Thoracic aorta (tissue), 2 donors: ENCODE measurements around the gene ZNF281. TPM values are rescaled to one million over a fixed set of nuclear protein-coding genes. Genes with fewer than 3 reads are reported as not detected.

Source experiments
- ATAC-seq: fragments of 150-250 bp; one replicate; pipeline ENCODE4 v1.8.0; 2017; ENCODE audit warnings: low read depth; ENCODE audit not compliant: insufficient number of reproducible peaks, low FRiP score
- DNase-seq: peaks from one replicate; pipeline ENCODE4 v3.0.0-alpha.2; 2020; ENCODE audit warnings: low spot score
- H3K27ac ChIP-seq, 2 donors: fragments of 200-600 bp; sonication (generic); 1 replicate in 1 of 2; 2 replicates in 1 of 2; pipeline ENCODE4 v1.5.1; 2016; ENCODE audit warnings: mild to moderate bottlenecking in 2 of 2, moderate library complexity in 2 of 2
- H3K27me3 ChIP-seq: fragments of 200-600 bp; sonication (generic); replicated peaks from 2 replicates; pipeline ENCODE4 v1.6.0; 2016; ENCODE audit warnings: mild to moderate bottlenecking; ENCODE audit not compliant: insufficient read depth
- H3K36me3 ChIP-seq: fragments of 200-600 bp; sonication (generic); one replicate; pipeline ENCODE4 v1.5.1; 2016
- H3K4me1 ChIP-seq, 2 donors: fragments of 200-600 bp; sonication (generic); 1 replicate in 1 of 2; 2 replicates in 1 of 2; pipeline versions ENCODE4 v1.5.1 to v1.6.0; 2016; ENCODE audit warnings: low read depth in 2 of 2, mild to moderate bottlenecking in 1 of 2; ENCODE audit not compliant: control insufficient read depth in 1 of 2
- H3K4me3 ChIP-seq: fragments of 200-600 bp; sonication (generic); 2 replicates; pipeline ENCODE4 v1.5.1; 2016; ENCODE audit warnings: mild to moderate bottlenecking
- H3K9me3 ChIP-seq: fragments of 200-600 bp; sonication (generic); 2 replicates; pipeline ENCODE4 v1.5.1; 2016
- total RNA-seq, 2 donors: library from RNA; depleted of rRNA; stranded (reverse); fragments of >200 nt; gene quantifications; one replicate each; pipeline versions ENCODE4 v1.1.0 to v1.2.3, GENCODE V29; 2016
- TF ChIP-seq, protein P1 (sequence below): fragments of 200-600 bp; sonication (generic); IDR thresholded peaks from one replicate; pipeline ENCODE4 v1.5.1; 2019; ENCODE audit warnings: antibody characterized with exemption

The ZNF281 gene
- total RNA-seq, 2 donors from 2014 or later = 6.5 to 15.7 TPM

DNA sequence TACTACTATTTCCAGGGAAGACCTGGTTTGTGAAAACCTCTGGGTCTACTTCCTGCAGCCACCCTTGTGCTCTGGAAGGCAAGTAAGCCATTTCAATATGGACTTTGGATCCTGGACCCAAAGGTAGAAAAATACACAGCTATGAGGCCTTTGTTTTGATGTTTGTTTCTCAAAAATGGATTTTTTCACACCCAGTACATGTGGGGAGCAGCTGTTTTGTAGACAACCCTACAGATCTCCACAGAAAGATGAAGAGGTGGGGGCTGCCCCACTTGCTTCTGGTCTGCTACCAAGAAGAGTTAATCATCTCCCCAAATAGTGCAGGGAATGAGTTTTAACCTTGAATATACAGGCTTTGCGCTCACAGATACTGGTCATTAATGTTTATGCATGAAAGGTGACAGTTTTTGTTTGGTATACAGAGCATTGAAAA is 29.2 kb downstream of the ZNF281 start:
- Histone ChIP-seq H3K27ac (no peak overlapping the region), H3K27me3 (no peaks in the 10 kb centered on the region), H3K4me3 (no peak overlapping the region), H3K36me3 (no peaks in the 10 kb centered on the region), H3K9me3 (no peaks in the 10 kb centered on the region), H3K4me1 (peaks cover 0 to 12% of the 10 kb centered on the region in 2 donors)
- DNase-seq = no peak
- ATAC-seq = no peak
- TF ChIP-seq, protein P1, sequence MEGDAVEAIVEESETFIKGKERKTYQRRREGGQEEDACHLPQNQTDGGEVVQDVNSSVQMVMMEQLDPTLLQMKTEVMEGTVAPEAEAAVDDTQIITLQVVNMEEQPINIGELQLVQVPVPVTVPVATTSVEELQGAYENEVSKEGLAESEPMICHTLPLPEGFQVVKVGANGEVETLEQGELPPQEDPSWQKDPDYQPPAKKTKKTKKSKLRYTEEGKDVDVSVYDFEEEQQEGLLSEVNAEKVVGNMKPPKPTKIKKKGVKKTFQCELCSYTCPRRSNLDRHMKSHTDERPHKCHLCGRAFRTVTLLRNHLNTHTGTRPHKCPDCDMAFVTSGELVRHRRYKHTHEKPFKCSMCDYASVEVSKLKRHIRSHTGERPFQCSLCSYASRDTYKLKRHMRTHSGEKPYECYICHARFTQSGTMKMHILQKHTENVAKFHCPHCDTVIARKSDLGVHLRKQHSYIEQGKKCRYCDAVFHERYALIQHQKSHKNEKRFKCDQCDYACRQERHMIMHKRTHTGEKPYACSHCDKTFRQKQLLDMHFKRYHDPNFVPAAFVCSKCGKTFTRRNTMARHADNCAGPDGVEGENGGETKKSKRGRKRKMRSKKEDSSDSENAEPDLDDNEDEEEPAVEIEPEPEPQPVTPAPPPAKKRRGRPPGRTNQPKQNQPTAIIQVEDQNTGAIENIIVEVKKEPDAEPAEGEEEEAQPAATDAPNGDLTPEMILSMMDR = no peak

- ATAC-seq (no peak), DNase-seq (no peak)
- Histone ChIP-seq H3K27ac (no peak overlapping the region), H3K9me3 (no peaks in the 10 kb centered on the region), H3K36me3 (no peaks in the 10 kb centered on the region), H3K27me3 (no peaks in the 10 kb centered on the region), H3K4me1 (peaks cover 0 to 12% of the 10 kb centered on the region in 2 donors), H3K4me3 (no peak overlapping the region)
- TF ChIP-seq, protein P1 = no peak
Observed at GRCh38 chr1:200379940-200380588, 29.8 kb downstream of the ZNF281 start.

DNA sequence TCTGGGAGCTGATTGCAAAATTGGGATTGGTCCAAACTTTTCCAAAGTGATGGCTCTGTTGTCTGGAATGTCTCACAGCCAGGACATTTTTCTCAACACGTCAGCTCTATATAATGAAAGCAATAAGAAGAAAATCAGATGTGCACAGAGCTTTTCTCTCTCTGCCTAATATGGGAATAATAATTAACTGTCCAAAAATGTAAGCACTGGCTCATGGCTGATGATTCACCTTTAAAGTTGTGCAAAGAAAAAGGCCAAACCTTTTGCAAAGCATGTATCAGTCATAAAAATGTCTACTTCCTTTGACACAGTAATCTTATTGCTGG is 30.4 kb downstream of the ZNF281 start:
- Histone ChIP-seq H3K36me3 (no peaks in the 10 kb centered on the region), H3K9me3 (no peaks in the 10 kb centered on the region), H3K27ac (no peak overlapping the region), H3K4me1 (peaks cover 0 to 12% of the 10 kb centered on the region in 2 donors), H3K4me3 (peak overlapping the region; percentile 22), H3K27me3 (no peaks in the 10 kb centered on the region)
- TF ChIP-seq, protein P1 = no peak
- DNase-seq = no peak
- no peak for ATAC-seq

DNA sequence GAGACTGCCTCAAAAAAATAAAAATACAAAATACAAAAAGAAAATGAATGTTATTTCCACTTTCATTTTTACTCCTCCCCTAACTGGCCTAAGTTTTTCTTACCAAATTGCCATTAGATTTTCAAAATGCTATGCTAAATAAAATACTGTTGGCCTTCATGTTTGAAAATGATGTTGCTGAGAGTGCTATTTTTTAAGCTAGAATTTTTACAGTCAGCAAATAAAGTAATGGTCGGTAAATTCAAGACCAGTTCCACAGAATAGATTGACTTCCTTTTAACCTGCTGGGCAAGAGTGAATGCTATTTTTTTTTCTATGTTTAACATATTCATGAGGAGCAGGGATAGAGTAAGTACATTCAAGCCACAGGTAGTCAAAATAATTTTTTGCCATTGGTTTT is 31.7 kb downstream of the ZNF281 start:
- TF ChIP-seq, protein P1 = no peak
- H3K27ac ChIP-seq = no peak overlapping the region
- no peak for ATAC-seq

DNA sequence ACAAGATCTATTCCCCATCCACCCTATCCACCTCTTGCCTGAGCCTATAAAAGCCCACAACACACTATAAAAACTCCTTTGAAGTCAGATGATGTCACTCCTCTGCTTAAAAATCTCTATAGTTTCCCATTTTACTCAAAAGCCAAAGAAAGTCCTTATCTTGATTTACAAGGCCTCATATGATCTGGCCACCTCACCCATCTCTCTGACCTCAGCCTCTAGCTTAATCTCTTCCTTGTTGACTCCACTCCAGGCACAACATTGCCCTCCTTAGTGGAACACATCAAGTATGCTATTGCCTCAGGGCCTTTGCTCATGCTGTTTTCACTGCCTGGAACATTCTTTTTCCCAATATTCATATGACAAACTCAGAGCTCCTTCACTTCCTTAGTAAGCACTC is 33.3 kb downstream of the ZNF281 start:
- H3K36me3 ChIP-seq = no peaks in the 10 kb centered on the region
- no peaks in the 10 kb centered on the region for H3K27me3 ChIP-seq
- no peak overlapping the region for H3K27ac ChIP-seq
- ATAC-seq (no peak), DNase-seq (no peak)
- H3K4me3 ChIP-seq = no peak overlapping the region
- H3K4me1 ChIP-seq = peaks cover 0 to 12% of the 10 kb centered on the region in 2 donors
- TF ChIP-seq, protein P1 = no peak
- no peaks in the 10 kb centered on the region for H3K9me3 ChIP-seq

More for the DNA sequence above, 31.7 kb downstream of the ZNF281 start:
- Histone ChIP-seq H3K4me1 (peaks cover 0 to 12% of the 10 kb centered on the region in 2 donors), H3K36me3 (no peaks in the 10 kb centered on the region), H3K9me3 (no peaks in the 10 kb centered on the region), H3K27me3 (no peaks in the 10 kb centered on the region), H3K4me3 (no peak overlapping the region)
- no peak for DNase-seq
